Neural cell (in vitro differentiated cells): ENCODE results near the gene STARD9. TPM values are rescaled to one million over a fixed set of nuclear protein-coding genes. Genes with fewer than 3 reads are reported as not detected.

Experiments used
- H2AFZ ChIP-seq: fragments of 200-600, 300-800 bp; sonication (generic), shearing (Covaris generic); 2 replicates; pipeline ENCODE4 v1.6.0; 2014; ENCODE audit warnings: low read depth, mild to moderate bottlenecking, antibody characterized with exemption, low read length, moderate library complexity
- H3F3A ChIP-seq: fragments of 200-600 bp; shearing (Covaris generic); 2 replicates; pipeline ENCODE4 v1.6.1; 2016; ENCODE audit warnings: mild to moderate bottlenecking, moderate library complexity, mixed read lengths, antibody characterized with exemption, low read length; ENCODE audit not compliant: insufficient read depth, poor library complexity, severe bottlenecking
- H3K27ac ChIP-seq: fragments of 200-600, 300-800 bp; sonication (generic), shearing (Covaris generic); 2 replicates; pipeline ENCODE4 v1.5.1; 2014; ENCODE audit warnings: mild to moderate bottlenecking, low read length, moderate library complexity
- H3K27me3 ChIP-seq: fragments of 300-800, 200-600 bp; sonication (generic), shearing (Covaris generic); 2 replicates; pipeline ENCODE4 v1.6.0; 2014; ENCODE audit warnings: mild to moderate bottlenecking, low read depth, low read length, moderate library complexity; ENCODE audit not compliant: insufficient read depth
- H3K36me3 ChIP-seq: fragments of 300-800, 200-600 bp; sonication (generic), shearing (Covaris generic); 2 replicates; pipeline ENCODE4 v1.5.1; 2014; ENCODE audit warnings: mild to moderate bottlenecking, antibody characterized with exemption, low read length, moderate library complexity; ENCODE audit not compliant: insufficient read depth
- H3K4me2 ChIP-seq: fragments of 300-800, 200-600 bp; sonication (generic), shearing (Covaris generic); 2 replicates; pipeline ENCODE4 v1.6.0; 2014; ENCODE audit warnings: mild to moderate bottlenecking, low read length
- H3K4me3 ChIP-seq: fragments of 300-800, 200-600 bp; sonication (generic), shearing (Covaris generic); 2 replicates; pipeline ENCODE4 v1.5.1; 2014; ENCODE audit warnings: mild to moderate bottlenecking, low read length, moderate library complexity
- H3K79me2 ChIP-seq: fragments of 200-600 bp; shearing (Covaris generic); replicated peaks from 2 replicates; pipeline ENCODE4 v1.6.0; 2014; ENCODE audit warnings: mild to moderate bottlenecking, low read length, moderate library complexity; ENCODE audit not compliant: insufficient read depth
- H3K9ac ChIP-seq: fragments of 300-800, 200-600 bp; sonication (generic), shearing (Covaris generic); 2 replicates; pipeline ENCODE4 v1.6.1; 2016; ENCODE audit warnings: mild to moderate bottlenecking, low read length, mixed read lengths
- H3K9me2 ChIP-seq: fragments of 200-600 bp; shearing (Covaris generic); 2 replicates; pipeline ENCODE4 v1.6.1; 2016; ENCODE audit warnings: mild to moderate bottlenecking, low read length, mixed read lengths; ENCODE audit not compliant: insufficient read depth
- H3K9me3 ChIP-seq: fragments of 200-600, 300-800 bp; sonication (generic), shearing (Covaris generic); 2 replicates; pipeline ENCODE4 v1.6.1; 2016; ENCODE audit warnings: mild to moderate bottlenecking, mixed run types, low read length, moderate library complexity, mixed read lengths
- H4K20me1 ChIP-seq: fragments of 200-600 bp; shearing (Covaris generic); 2 replicates; pipeline ENCODE4 v1.6.1; 2016; ENCODE audit warnings: mild to moderate bottlenecking, mixed run types; ENCODE audit not compliant: insufficient read depth
- EP300 ChIP-seq: fragments of 450-650 bp; conservative IDR thresholded peaks from 2 replicates; pipeline ENCODE4 v1.6.1; 2014; ENCODE audit warnings: antibody characterized with exemption, mild to moderate bottlenecking, moderate library complexity; ENCODE audit not compliant: poor library complexity, severe bottlenecking
- EZH2 ChIP-seq: fragments of 200-600, 300-800 bp; shearing (Covaris generic), sonication (generic); IDR thresholded peaks from 2 replicates; pipeline ENCODE4 v1.6.1; 2014; ENCODE audit warnings: antibody characterized with exemption, low read length, borderline replicate concordance, mild to moderate bottlenecking; ENCODE audit not compliant: insufficient read depth, poor library complexity, severe bottlenecking
- MXI1 ChIP-seq: fragments of 450-650 bp; conservative IDR thresholded peaks from 2 replicates; pipeline ENCODE4 v1.6.1; 2014; ENCODE audit warnings: antibody characterized with exemption, mild to moderate bottlenecking; ENCODE audit not compliant: poor library complexity, severe bottlenecking
- POLR2AphosphoS5 ChIP-seq: IDR thresholded peaks from 2 replicates; pipeline ENCODE4 v1.6.1; 2012
- RAD21 ChIP-seq: fragments of 450-650 bp; conservative IDR thresholded peaks from 2 replicates; pipeline ENCODE4 v1.6.1; 2014; ENCODE audit warnings: antibody characterized with exemption, mild to moderate bottlenecking, moderate library complexity
- SMC3 ChIP-seq: fragments of 450-650 bp; conservative IDR thresholded peaks from 2 replicates; pipeline ENCODE4 v1.6.1; 2014; ENCODE audit warnings: antibody characterized with exemption, mild to moderate bottlenecking, moderate library complexity; ENCODE audit not compliant: poor library complexity
- TAF1 ChIP-seq: IDR thresholded peaks from 2 replicates; pipeline ENCODE4 v1.6.1; 2012; ENCODE audit warnings: low read depth
- polyA plus RNA-seq: library from polyadenylated mRNA; depleted of rRNA; stranded (reverse); fragments of >200 nt; gene quantifications from 2 replicates; pipeline ENCODE4 v1.2.3, GENCODE V29; 2014
- TF ChIP-seq, protein P1 (sequence below): fragments of 450-650 bp; IDR thresholded peaks from 2 replicates; pipeline ENCODE4 v1.5.1; 2014; ENCODE audit warnings: antibody characterized with exemption, mild to moderate bottlenecking, moderate library complexity; ENCODE audit not compliant: poor library complexity, severe bottlenecking
- TF ChIP-seq, protein P2 (sequence below): IDR thresholded peaks from 2 replicates; pipeline ENCODE4 v1.6.1; 2012; ENCODE audit warnings: borderline replicate concordance

The STARD9 gene
- polyA plus RNA-seq, 1 donor from 2014 or later: 6.4 TPM

DNA sequence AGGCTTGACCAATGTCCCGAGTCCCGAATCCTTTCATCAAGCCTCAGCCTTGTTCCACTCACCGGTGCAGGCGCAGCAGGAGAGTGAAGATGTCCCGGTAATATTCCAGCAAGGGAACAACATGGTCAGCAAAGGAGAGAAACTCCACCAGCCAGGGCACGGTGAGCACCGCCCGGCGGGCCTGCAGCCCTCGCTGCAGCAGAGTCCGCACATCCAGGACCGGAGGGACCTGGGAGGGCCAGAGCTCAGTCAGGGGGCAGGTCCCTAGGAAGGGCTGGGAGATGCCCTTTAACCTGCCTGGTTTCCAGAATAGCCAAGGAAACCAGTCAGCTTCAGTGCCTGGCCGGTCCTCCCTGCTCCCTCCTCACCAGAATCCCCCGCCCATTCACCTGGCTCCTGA, 155.1 kb downstream of the STARD9 start:
- Histone ChIP-seq H3K27ac (no peak overlapping the region), H3F3A (no peaks in the 10 kb centered on the region), H3K4me3 (no peak overlapping the region), H4K20me1 (no peaks in the 10 kb centered on the region), H3K79me2 (no peaks in the 10 kb centered on the region), H2AFZ (no peak overlapping the region), H3K4me2 (no peak overlapping the region), H3K9me3 (no peaks in the 10 kb centered on the region), H3K36me3 (no peaks in the 10 kb centered on the region), H3K9ac (no peak overlapping the region), H3K9me2 (no peaks in the 10 kb centered on the region), H3K27me3 (no peaks in the 10 kb centered on the region)
- TF ChIP-seq SMC3 (no peak), EP300 (no peak), RAD21 (no peak), MXI1 (no peak), POLR2AphosphoS5 (no peak), TAF1 (no peak), EZH2 (no peak)
- TF ChIP-seq, protein P1, sequence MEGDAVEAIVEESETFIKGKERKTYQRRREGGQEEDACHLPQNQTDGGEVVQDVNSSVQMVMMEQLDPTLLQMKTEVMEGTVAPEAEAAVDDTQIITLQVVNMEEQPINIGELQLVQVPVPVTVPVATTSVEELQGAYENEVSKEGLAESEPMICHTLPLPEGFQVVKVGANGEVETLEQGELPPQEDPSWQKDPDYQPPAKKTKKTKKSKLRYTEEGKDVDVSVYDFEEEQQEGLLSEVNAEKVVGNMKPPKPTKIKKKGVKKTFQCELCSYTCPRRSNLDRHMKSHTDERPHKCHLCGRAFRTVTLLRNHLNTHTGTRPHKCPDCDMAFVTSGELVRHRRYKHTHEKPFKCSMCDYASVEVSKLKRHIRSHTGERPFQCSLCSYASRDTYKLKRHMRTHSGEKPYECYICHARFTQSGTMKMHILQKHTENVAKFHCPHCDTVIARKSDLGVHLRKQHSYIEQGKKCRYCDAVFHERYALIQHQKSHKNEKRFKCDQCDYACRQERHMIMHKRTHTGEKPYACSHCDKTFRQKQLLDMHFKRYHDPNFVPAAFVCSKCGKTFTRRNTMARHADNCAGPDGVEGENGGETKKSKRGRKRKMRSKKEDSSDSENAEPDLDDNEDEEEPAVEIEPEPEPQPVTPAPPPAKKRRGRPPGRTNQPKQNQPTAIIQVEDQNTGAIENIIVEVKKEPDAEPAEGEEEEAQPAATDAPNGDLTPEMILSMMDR: no peak
- TF ChIP-seq, protein P2, sequence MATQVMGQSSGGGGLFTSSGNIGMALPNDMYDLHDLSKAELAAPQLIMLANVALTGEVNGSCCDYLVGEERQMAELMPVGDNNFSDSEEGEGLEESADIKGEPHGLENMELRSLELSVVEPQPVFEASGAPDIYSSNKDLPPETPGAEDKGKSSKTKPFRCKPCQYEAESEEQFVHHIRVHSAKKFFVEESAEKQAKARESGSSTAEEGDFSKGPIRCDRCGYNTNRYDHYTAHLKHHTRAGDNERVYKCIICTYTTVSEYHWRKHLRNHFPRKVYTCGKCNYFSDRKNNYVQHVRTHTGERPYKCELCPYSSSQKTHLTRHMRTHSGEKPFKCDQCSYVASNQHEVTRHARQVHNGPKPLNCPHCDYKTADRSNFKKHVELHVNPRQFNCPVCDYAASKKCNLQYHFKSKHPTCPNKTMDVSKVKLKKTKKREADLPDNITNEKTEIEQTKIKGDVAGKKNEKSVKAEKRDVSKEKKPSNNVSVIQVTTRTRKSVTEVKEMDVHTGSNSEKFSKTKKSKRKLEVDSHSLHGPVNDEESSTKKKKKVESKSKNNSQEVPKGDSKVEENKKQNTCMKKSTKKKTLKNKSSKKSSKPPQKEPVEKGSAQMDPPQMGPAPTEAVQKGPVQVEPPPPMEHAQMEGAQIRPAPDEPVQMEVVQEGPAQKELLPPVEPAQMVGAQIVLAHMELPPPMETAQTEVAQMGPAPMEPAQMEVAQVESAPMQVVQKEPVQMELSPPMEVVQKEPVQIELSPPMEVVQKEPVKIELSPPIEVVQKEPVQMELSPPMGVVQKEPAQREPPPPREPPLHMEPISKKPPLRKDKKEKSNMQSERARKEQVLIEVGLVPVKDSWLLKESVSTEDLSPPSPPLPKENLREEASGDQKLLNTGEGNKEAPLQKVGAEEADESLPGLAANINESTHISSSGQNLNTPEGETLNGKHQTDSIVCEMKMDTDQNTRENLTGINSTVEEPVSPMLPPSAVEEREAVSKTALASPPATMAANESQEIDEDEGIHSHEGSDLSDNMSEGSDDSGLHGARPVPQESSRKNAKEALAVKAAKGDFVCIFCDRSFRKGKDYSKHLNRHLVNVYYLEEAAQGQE: no peak

DNA sequence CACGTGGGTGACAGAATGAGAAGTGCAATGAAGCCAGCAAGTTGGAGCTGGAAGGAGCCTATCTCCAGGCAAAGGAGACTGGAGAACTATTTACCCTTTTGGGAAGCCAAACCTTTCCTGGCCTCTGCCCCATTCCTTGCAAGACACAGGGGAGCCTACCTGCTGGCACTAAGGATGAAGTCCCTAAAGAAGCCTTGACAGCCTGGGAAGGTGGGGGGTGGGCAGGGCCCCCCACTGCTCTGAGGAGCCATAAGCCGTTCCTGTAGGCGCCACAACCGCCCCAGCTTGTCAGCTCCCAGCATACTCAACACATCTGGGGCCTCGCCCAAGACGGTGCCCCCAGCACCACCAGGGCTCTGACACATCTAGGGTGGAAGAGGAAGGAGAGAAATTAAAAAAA, 156.1 kb downstream of the STARD9 start:
- no peaks in the 10 kb centered on the region for H3K9me3 ChIP-seq
- H4K20me1 ChIP-seq: no peaks in the 10 kb centered on the region
- H3K4me2 ChIP-seq: no peak overlapping the region
- no peak overlapping the region for H3K9ac ChIP-seq
- H3K36me3 ChIP-seq: no peaks in the 10 kb centered on the region
- no peak overlapping the region for H3K4me3 ChIP-seq
- H3K27ac ChIP-seq: no peak overlapping the region
- no peak overlapping the region for H2AFZ ChIP-seq
- no peaks in the 10 kb centered on the region for H3K9me2 ChIP-seq
- H3K79me2 ChIP-seq: peaks cover 6% of the 10 kb centered on the region
- no peaks in the 10 kb centered on the region for H3F3A ChIP-seq
- no peak for TF ChIP-seq TAF1
- no peaks in the 10 kb centered on the region for H3K27me3 ChIP-seq
